Inflammatory macrophage treated with lipopolysaccharide for 1 hour (primary cell): ENCODE results near the gene MTURN.
"Not testable (repeated sequence)": the region's sequence is repeated elsewhere in the genome, so short reads cannot be mapped to it uniquely, and the experiment has no call there.

ENCODE experiments used
- DNase-seq, 2 donors: peaks; one replicate each; pipeline ENCODE4 v3.0.0-alpha.2; 2020 to 2022

Gene MTURN

GRCh38 chr7:30134611-30135300, at the start of gene MTURN:
Gene MTURN, plus strand, starts transcription at chr7:30134986. Its CDS starts 151 bp downstream, at chr7:30135137.
- DNase-seq: peak; percentile 72 to 85

GRCh38 chr7:30086529-30086928, 48.3 kb upstream of the MTURN start:
- no peak for DNase-seq

- DNase-seq: no peak
Measured at GRCh38 chr7:30087371-30087770, 47.4 kb upstream of the MTURN start.

GRCh38 chr7:30088362-30088761, 46.4 kb upstream of the MTURN start:
- DNase-seq: no peak

- no peak for DNase-seq
Measured at GRCh38 chr7:30090111-30090510, 44.7 kb upstream of the MTURN start.

- DNase-seq: no peak
Measured at GRCh38 chr7:30091491-30091912, 43.3 kb upstream of the MTURN start.

- DNase-seq: no peak
Measured at GRCh38 chr7:30091987-30092386, 42.8 kb upstream of the MTURN start.

- no peak for DNase-seq
Measured at GRCh38 chr7:30093420-30093952, 41.3 kb upstream of the MTURN start.

- DNase-seq: not testable (repeated sequence)
Measured at GRCh38 chr7:30098599-30098998, 36.2 kb upstream of the MTURN start.

GRCh38 chr7:30102281-30102680, 32.5 kb upstream of the MTURN start:
- DNase-seq: no peak

- DNase-seq: no peak
Measured at GRCh38 chr7:30104157-30104556, 30.6 kb upstream of the MTURN start.

GRCh38 chr7:30112103-30112713, 22.6 kb upstream of the MTURN start:
- DNase-seq: no peak

- no peak for DNase-seq
Measured at GRCh38 chr7:30113144-30113543, 21.6 kb upstream of the MTURN start.

GRCh38 chr7:30114536-30115238, 20.1 kb upstream of the MTURN start:
- no peak for DNase-seq

GRCh38 chr7:30115709-30116297, 19.0 kb upstream of the MTURN start:
- DNase-seq: no peak

- peak in 1 of 2 donors; percentile 30 for DNase-seq
Measured at GRCh38 chr7:30116771-30117170, 18.0 kb upstream of the MTURN start.

- no peak for DNase-seq
Measured at GRCh38 chr7:30117896-30118295, 16.9 kb upstream of the MTURN start.

- DNase-seq: no peak
Measured at GRCh38 chr7:30119890-30120577, 14.8 kb upstream of the MTURN start.

GRCh38 chr7:30133736-30134610, 813 bp upstream of the MTURN start:
- DNase-seq: no peak

GRCh38 chr7:30135301-30136116, 723 bp downstream of the MTURN start:
- peak; percentile 37 to 48 for DNase-seq
